IMR-90 (cell line): ENCODE results near the gene HOXA3. TPM values are rescaled to one million over a fixed set of nuclear protein-coding genes. Genes with fewer than 3 reads are reported as not detected.

Experiments
- ATAC-seq: fragments of 200-7000 bp; cut with Tn5 transposase; 2 replicates; pipeline ENCODE4 v1.9.1; 2020; ENCODE audit warnings: low read depth, mild to moderate bottlenecking, moderate library complexity
- BruUV-seq: library from RNA; stranded (reverse); fragments of 400-500 nt; replicated peaks from 2 replicates; lab custom pipeline; 2021; lab: Mats Ljungman, UMichigan
- CTCF ChIA-PET: fragments of 300-600 bp; formaldehyde crosslinking; extraction: SDS; loops from one replicate; lab custom pipeline; 2021; ENCODE audit warnings: antibody characterized with exemption; lab: Yijun Ruan, JAX
- POLR2A ChIA-PET: fragments of 300-600 bp; sonication (Branson Sonifier 250); formaldehyde crosslinking; loops from one replicate; lab custom pipeline; 2022; ENCODE audit warnings: antibody characterized with exemption; ENCODE audit not compliant: unreplicated experiment; lab: Charles Lee
- DNase-seq: peaks from one replicate; pipeline ENCODE4 v3.0.0; 2013
- H2AFZ ChIP-seq: replicated peaks from 2 replicates; pipeline ENCODE3; 2013; ENCODE audit warnings: low read length, mild to moderate bottlenecking; ENCODE audit not compliant: poor library complexity
- H2AK5ac ChIP-seq: 2 replicates; pipeline ENCODE4 v1.6.1; 2013; ENCODE audit warnings: low read depth, low read length, inconsistent platforms
- H2AK9ac ChIP-seq: replicated peaks from 2 replicates; pipeline ENCODE3; 2013; ENCODE audit warnings: mild to moderate bottlenecking, low read depth, low read length, moderate library complexity; ENCODE audit not compliant: poor library complexity
- H2BK120ac ChIP-seq: 2 replicates; pipeline ENCODE4 v1.6.1; 2013; ENCODE audit warnings: low read depth, low read length, inconsistent platforms
- H2BK15ac ChIP-seq: 3 replicates; pipeline ENCODE4 v1.6.1; 2013; ENCODE audit warnings: low read depth, low read length, inconsistent platforms
- H2BK20ac ChIP-seq: 2 replicates; pipeline ENCODE4 v1.6.1; 2013; ENCODE audit warnings: low read depth, mild to moderate bottlenecking, inconsistent platforms, low read length, moderate library complexity
- H2BK5ac ChIP-seq: 2 replicates; pipeline ENCODE4 v1.6.1; 2013; ENCODE audit warnings: mild to moderate bottlenecking, low read depth, low read length, inconsistent platforms; ENCODE audit not compliant: poor library complexity, severe bottlenecking
- H3K14ac ChIP-seq: replicated peaks from 2 replicates; pipeline ENCODE4 v1.6.1; 2013; ENCODE audit warnings: low read depth, low read length, inconsistent platforms
- H3K18ac ChIP-seq: 2 replicates; pipeline ENCODE4 v1.6.1; 2013; ENCODE audit warnings: low read depth, low read length, control low read depth
- H3K23ac ChIP-seq: 2 replicates; pipeline ENCODE4 v1.6.1; 2013; ENCODE audit warnings: low read depth, low read length, inconsistent platforms
- H3K27ac ChIP-seq: 2 replicates; pipeline ENCODE4 v1.5.1; 2013; ENCODE audit warnings: mild to moderate bottlenecking, control low read depth, low read length; ENCODE audit not compliant: insufficient read depth
- H3K27me3 ChIP-seq: 2 replicates; pipeline ENCODE4 v1.6.1; 2013; ENCODE audit warnings: low read length; ENCODE audit not compliant: control insufficient read depth, insufficient read depth
- H3K36me3 ChIP-seq: 2 replicates; pipeline ENCODE4 v1.6.1; 2013; ENCODE audit warnings: low read length, mixed read lengths; ENCODE audit not compliant: control insufficient read depth, insufficient read depth
- H3K4ac ChIP-seq: 2 replicates; pipeline ENCODE4 v1.6.1; 2013; ENCODE audit warnings: low read depth, low read length, inconsistent platforms
- H3K4me1 ChIP-seq: 2 replicates; pipeline ENCODE4 v1.6.1; 2013; ENCODE audit warnings: low read length, mixed read lengths; ENCODE audit not compliant: control insufficient read depth, insufficient read depth
- H3K4me2 ChIP-seq: 2 replicates; pipeline ENCODE4 v1.6.1; 2013; ENCODE audit warnings: low read depth, mild to moderate bottlenecking, control low read depth, low read length, moderate library complexity
- H3K4me3 ChIP-seq: 2 replicates; pipeline ENCODE4 v1.5.1; 2013; ENCODE audit warnings: low read depth, mild to moderate bottlenecking, control low read depth, low read length, moderate library complexity; ENCODE audit not compliant: insufficient read depth
- H3K56ac ChIP-seq: 2 replicates; pipeline ENCODE4 v1.6.1; 2013; ENCODE audit warnings: low read length, inconsistent platforms; ENCODE audit not compliant: insufficient read depth; ENCODE audit errors: extremely low read depth
- H3K79me1 ChIP-seq, 2 experiments: 2 replicates each; pipeline ENCODE4 v1.6.1; 2013; ENCODE audit warnings: low read length in 2 of 2, inconsistent platforms in 1 of 2, low read depth in 1 of 2
- H3K9ac ChIP-seq: 2 replicates; pipeline ENCODE4 v1.6.1; 2013; ENCODE audit warnings: low read depth, low read length, control low read depth
- H3K9me1 ChIP-seq: 2 replicates; pipeline ENCODE4 v1.6.1; 2013; ENCODE audit warnings: low read length, inconsistent platforms; ENCODE audit not compliant: insufficient read depth
- H3K9me3 ChIP-seq: 2 replicates; pipeline ENCODE4 v1.6.1; 2013; ENCODE audit warnings: low read length; ENCODE audit not compliant: control insufficient read depth, insufficient read depth
- H4K20me1 ChIP-seq: 2 replicates; pipeline ENCODE4 v1.6.1; 2013; ENCODE audit warnings: low read length, inconsistent platforms; ENCODE audit not compliant: insufficient read depth
- H4K5ac ChIP-seq: 2 replicates; pipeline ENCODE4 v1.6.1; 2013; ENCODE audit warnings: mild to moderate bottlenecking, low read depth, low read length, control low read depth
- H4K8ac ChIP-seq, 2 experiments: 2 replicates each; pipeline ENCODE4 v1.6.1; 2013; ENCODE audit warnings: low read depth in 2 of 2, low read length in 2 of 2, control low read depth in 1 of 2, inconsistent platforms in 1 of 2
- H4K91ac ChIP-seq: 2 replicates; pipeline ENCODE4 v1.6.1; 2013; ENCODE audit warnings: low read depth, low read length, inconsistent platforms; ENCODE audit not compliant: insufficient read depth
- POLR2A ChIP-seq: IDR thresholded peaks from 2 replicates; pipeline ENCODE4 v1.6.1; 2012; ENCODE audit warnings: mild to moderate bottlenecking, low read depth, low read length
- SMC3 ChIP-seq: fragments of 150-350 bp; IDR thresholded peaks from 2 replicates; pipeline ENCODE4 v1.6.1; 2016; ENCODE audit warnings: low read depth, mild to moderate bottlenecking, antibody characterized with exemption, low read length, moderate library complexity
- WGBS, 2 experiments: methylation state at CpG; one replicate each; pipeline versions ENCODE4 v1.1.5 to v1.1.7; 2013; ENCODE audit warnings: missing lambda C conversion rate in 2 of 2; ENCODE audit not compliant: insufficient read length in 1 of 2; ENCODE audit errors: extremely low coverage in 2 of 2; 5-methylcytosine and 5-hydroxymethylcytosine counted together
- dilution Hi-C: fragments of 300-500 bp; cut with HindIII; formaldehyde crosslinking; loops from one replicate; pipeline ENCODE4 v1.14.3; 2018; ENCODE audit warnings: low sequenced_read_pairs; ENCODE audit not compliant: unreplicated experiment
- in situ Hi-C: fragments of 300-500 bp; cut with MboI; formaldehyde crosslinking; loops from 3 replicates; pipeline ENCODE4 v1.14.3; 2019; ENCODE audit warnings: low sequenced_read_pairs, inconsistent platforms, mixed read lengths
- intact Hi-C: fragments of 100-400 bp; cut with micrococcal nuclease; formaldehyde crosslinking; loops from 2 replicates; pipeline ENCODE4 v1.10.0; 2022
- polyA plus RNA-seq, 3 experiments: library from polyadenylated mRNA; depleted of rRNA; stranded (reverse); fragments of >200 nt; gene quantifications; 2 replicates each; pipeline ENCODE4 v1.2.3, GENCODE V29; 2012; ENCODE audit warnings: low replicate concordance in 1 of 3
- total RNA-seq: library from RNA; depleted of rRNA; stranded (reverse); fragments of >200 nt; gene quantifications from 2 replicates; pipeline ENCODE4 v1.2.3, GENCODE V29; 2012

Gene HOXA3
- total and polyA plus RNA-seq, 2 of the 4 experiments (the other 2 are of a cell fraction), result 0.90 to 5.4 TPM

DNA sequence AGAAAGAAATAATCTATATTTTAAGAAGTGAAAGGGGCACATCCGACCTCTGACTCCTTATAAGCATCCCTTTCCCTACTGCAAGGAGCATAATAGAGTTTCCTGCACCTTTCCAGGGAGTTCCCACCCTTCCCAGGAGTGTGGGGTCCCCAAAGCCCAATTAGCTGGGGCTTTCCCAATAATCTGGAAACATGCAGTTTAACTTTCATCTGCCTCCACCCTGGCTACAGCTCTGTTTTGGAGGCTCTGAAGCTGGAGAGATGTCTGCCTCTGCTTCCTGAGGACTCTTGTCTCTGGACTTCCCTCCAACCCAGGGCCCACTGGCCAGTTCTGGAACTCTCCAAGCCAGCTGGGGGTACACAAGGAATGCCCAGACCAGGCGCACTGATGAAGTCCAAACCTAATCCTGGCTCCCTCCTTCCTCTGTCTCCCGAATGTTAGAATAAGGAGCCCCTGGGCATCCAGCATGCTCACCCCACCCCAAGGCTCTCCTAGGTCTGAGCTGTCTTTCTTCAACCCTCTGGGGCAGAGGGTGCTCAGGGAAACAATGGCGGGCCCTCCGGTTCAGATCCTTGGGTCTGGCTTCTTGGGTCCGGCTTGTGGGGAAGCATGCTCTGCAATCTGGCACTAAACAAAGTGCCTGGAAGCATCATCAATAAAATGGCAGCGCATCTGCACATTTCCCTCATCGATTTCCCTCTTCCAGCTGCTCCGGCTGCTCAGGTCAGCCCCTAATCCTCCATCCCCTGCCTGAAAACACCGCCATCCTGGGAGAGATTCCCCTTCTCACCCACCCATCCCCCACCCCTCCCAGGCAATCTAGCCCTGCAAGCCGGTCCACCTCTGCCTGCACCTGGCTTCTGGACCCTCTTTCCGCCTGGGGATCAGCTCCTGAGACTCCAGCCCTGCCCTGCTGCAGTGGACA, 35.2 kb downstream of the HOXA3 start:
- H3K27me3 ChIP-seq, result no peaks in the 10 kb centered on the region
- peaks cover 9% of the 10 kb centered on the region; the same call in 1 of the 2 replicates for H3K36me3 ChIP-seq
- H4K8ac ChIP-seq, result peak overlapping the region; percentile 37 to 64; a peak in 2 of 4 replicates
- peak overlapping the region; percentile 96 for H3K9ac ChIP-seq
- DNase-seq, result peak; percentile 28
- peak overlapping the region; percentile 54 for H4K5ac ChIP-seq
- ATAC-seq, result no peak
- H2BK5ac ChIP-seq, result peak overlapping the region; percentile 80
- ChIA-PET POLR2A (interaction anchor here (0.6 kb wide), 1 partner anchor 412 kb away, joined by 3 read pairs; no protein-coding TSS in a partner anchor), CTCF (interaction anchor here (0.7 to 1.3 kb wide), 2 partner anchors 34 to 263 kb away, joined by 3 read pairs; no protein-coding TSS in a partner anchor)
- peaks cover 7% of the 10 kb centered on the region; the same call in 1 of the 2 replicates for H3K9me1 ChIP-seq
- H3K4me2 ChIP-seq, result peak overlapping the region; percentile 78
- H3K79me1 ChIP-seq, result peaks cover 0 to 39% of the 10 kb centered on the region in 2 experiments; a peak in 2 of 4 replicates
- peak overlapping the region; percentile 95 for H3K23ac ChIP-seq
- H3K9me3 ChIP-seq, result no peaks in the 10 kb centered on the region
- 0% methylated on average over 4 of the region's 12 CpGs; no CpG with 5 or more reads in 1 of the 2 experiments for WGBS, 2 experiments
- peak overlapping the region; percentile 72 for H3K14ac ChIP-seq
- H2AK5ac ChIP-seq, result peak overlapping the region; percentile 92
- intact Hi-C loops (no loop called here), dilution Hi-C loops (no loop called here), in situ Hi-C loops (no loop called here)
- H3K18ac ChIP-seq, result peak overlapping the region; percentile 97
- H2AFZ ChIP-seq, result peak overlapping the region; percentile 53
- H3K4ac ChIP-seq, result peak overlapping the region; percentile 86
- BruUV-seq, result no TSS peak
- peak overlapping the region; percentile 89 for H3K27ac ChIP-seq
- peak overlapping the region; percentile 73 for H2BK120ac ChIP-seq
- H2AK9ac ChIP-seq, result peak overlapping the region; percentile 83
- H4K91ac ChIP-seq, result peak overlapping the region; percentile 83
- H2BK15ac ChIP-seq, result peak overlapping the region; percentile 58; the same call in 1 of the 3 replicates
- TF ChIP-seq SMC3, result no peak
- TF ChIP-seq POLR2A, result peak; percentile 25; the same call in 1 of the 2 replicates
- H3K4me3 ChIP-seq, result peak overlapping the region; percentile 71
- peak overlapping the region; percentile 91 for H3K56ac ChIP-seq
- H4K20me1 ChIP-seq, result peaks cover 10% of the 10 kb centered on the region
- H3K4me1 ChIP-seq, result peaks cover 23% of the 10 kb centered on the region
- peak overlapping the region; percentile 54 for H2BK20ac ChIP-seq
